ENCODE measurements around the gene PIGR. TPM values are rescaled to one million over a fixed set of nuclear protein-coding genes. Genes with fewer than 3 reads are reported as not detected.
A peak's percentile ranks its signal among the peaks of the same experiment; 100 is the strongest.

The PIGR gene
- total and polyA plus RNA-seq, 10 of the 15 experiments (the other 5 are each of a cell fraction or from before 2014, with no cell fraction given) = 0.96 to 7.6 (median 1.8) TPM

GRCh38 chr1:206930210-206930798 is 16.0 kb downstream of the PIGR start (continued):
- 0 out of 2 replicates have a peak, but pooled peaks have one; percentile 95 for TF ChIP-seq ZBED1 (IDR thresholded peaks at IDR 0.05; ENCODE audit: borderline replicate concordance)
- TF ChIP-seq NKRF (conservative IDR thresholded peaks at IDR 0.05) = peak; percentile 52; the same call in 1 of the 2 replicates
- no peak for TF ChIP-seq ATF3 (IDR thresholded peaks at IDR 0.05; ENCODE audit: borderline replicate concordance, extremely low read depth, low read depth, low read length)
- no peak for TF ChIP-seq NFYB (IDR thresholded peaks at IDR 0.05; ENCODE audit: insufficient read depth, low read depth, low read length)
- no peak for TF ChIP-seq NFXL1 (IDR thresholded peaks at IDR 0.05; ENCODE audit: borderline replicate concordance)
- no peak for TF ChIP-seq BCLAF1 (IDR thresholded peaks at IDR 0.05)
- no peak for TF ChIP-seq HDAC6 (IDR thresholded peaks at IDR 0.05; ENCODE audit: unreplicated experiment)
- peak; percentile 29; the same call in 1 of the 2 replicates for TF ChIP-seq MLLT1 (IDR thresholded peaks at IDR 0.05)
- peak; percentile 84 for TF ChIP-seq POLR2A (IDR thresholded peaks at IDR 0.05; ENCODE audit: low read depth, low read length)
- TF ChIP-seq BCL11A (IDR thresholded peaks at IDR 0.05; ENCODE audit: low read depth, low read length) = peak; percentile 86
- TF ChIP-seq E2F4 (IDR thresholded peaks at IDR 0.05; ENCODE audit: low read depth, low read length) = no peak
- no peak for TF ChIP-seq ZBTB33 (IDR thresholded peaks at IDR 0.05)
- TF ChIP-seq MAX (IDR thresholded peaks at IDR 0.05; ENCODE audit: low read depth, low read length) = peak; percentile 71; the same call in 1 of the 2 replicates
- no peak for TF ChIP-seq SRF (IDR thresholded peaks at IDR 0.05; ENCODE audit: low read depth in 2 of 2, low read length in 2 of 2)
- no peak for TF ChIP-seq E2F8 (IDR thresholded peaks at IDR 0.05; ENCODE audit: low read depth, partially characterized antibody)
